Fibroblast of lung (primary cell): ENCODE measurements around the gene LCORL. TPM values are rescaled to one million over a fixed set of nuclear protein-coding genes. Genes with fewer than 3 reads are reported as not detected.

ENCODE experiments used
- DNase-seq, 2 donors: peaks; one replicate each; pipeline versions ENCODE4 v3.0.0 to v3.0.0-alpha.2; 2010; ENCODE audit warnings: low read depth in 2 of 2
- H2AFZ ChIP-seq: 2 replicates; pipeline ENCODE4 v1.5.1; 2012; ENCODE audit warnings: low read length, control low read depth, inconsistent platforms
- H3K27ac ChIP-seq: 2 replicates; pipeline ENCODE4 v1.5.1; 2011; ENCODE audit warnings: low read length, control low read depth; ENCODE audit not compliant: insufficient read depth
- H3K27me3 ChIP-seq: 2 replicates; pipeline ENCODE4 v1.5.1; 2011; ENCODE audit warnings: mild to moderate bottlenecking, low read length; ENCODE audit not compliant: control insufficient read depth, insufficient read depth
- H3K36me3 ChIP-seq: 2 replicates; pipeline ENCODE4 v1.5.1; 2011; ENCODE audit warnings: low read length; ENCODE audit not compliant: control insufficient read depth, insufficient read depth
- H3K4me1 ChIP-seq: 2 replicates; pipeline ENCODE4 v1.5.1; 2011; ENCODE audit warnings: low read length; ENCODE audit not compliant: control insufficient read depth, insufficient read depth; ENCODE audit errors: extremely low read depth
- H3K4me2 ChIP-seq: 2 replicates; pipeline ENCODE4 v1.5.1; 2011; ENCODE audit warnings: low read length, control low read depth; ENCODE audit not compliant: insufficient read depth; ENCODE audit errors: extremely low read depth
- H3K4me3 ChIP-seq, 4 experiments: fragments of 200-600 bp in 1 of 4; sonication (generic) in 1 of 4; replicated peaks in 1 of 4; 2 replicates each; pipeline ENCODE4 v1.5.1; 2011 to 2016; ENCODE audit warnings: low read length in 4 of 4, low read depth in 3 of 4, mild to moderate bottlenecking in 3 of 4, control low read depth in 2 of 4, inconsistent platforms in 1 of 4, mixed read lengths in 1 of 4; ENCODE audit not compliant: insufficient read depth in 1 of 4; ENCODE audit errors: control extremely low read depth in 1 of 4
- H3K79me2 ChIP-seq: 2 replicates; pipeline ENCODE4 v1.5.1; 2012; ENCODE audit warnings: mild to moderate bottlenecking, low read length, inconsistent platforms; ENCODE audit not compliant: control insufficient read depth, insufficient read depth
- H3K9ac ChIP-seq: 2 replicates; pipeline ENCODE4 v1.5.1; 2011; ENCODE audit warnings: mild to moderate bottlenecking, low read length, control low read depth; ENCODE audit not compliant: insufficient read depth
- H3K9me3 ChIP-seq: 2 replicates; pipeline ENCODE4 v1.5.1; 2012; ENCODE audit warnings: low read depth, low read length; ENCODE audit not compliant: control insufficient read depth, insufficient read depth
- H4K20me1 ChIP-seq: 2 replicates; pipeline ENCODE4 v1.5.1; 2011; ENCODE audit warnings: low read length; ENCODE audit not compliant: control insufficient read depth, insufficient read depth; ENCODE audit errors: extremely low read depth
- EZH2 ChIP-seq: IDR thresholded peaks from 2 replicates; pipeline ENCODE4 v1.5.1; 2012; ENCODE audit warnings: low read length, control low read depth, mild to moderate bottlenecking; ENCODE audit errors: missing control alignments
- polyA plus RNA-seq, 2 donors: library from polyadenylated mRNA; depleted of rRNA in 1 of 2; stranded (reverse) in 1 of 2; unstranded in 1 of 2; fragments of >200 nt; gene quantifications; 2 replicates each; pipeline ENCODE4 v1.2.1, GENCODE V29; 2011 to 2012; ENCODE audit warnings: missing spikeins in 1 of 2
- total RNA-seq: library from RNA; depleted of rRNA; stranded (reverse); fragments of >200 nt; gene quantifications from 2 replicates; pipeline ENCODE4 v1.2.1, GENCODE V29; 2014
- TF ChIP-seq, protein P1 (sequence below), 2 donors: IDR thresholded peaks in 1 of 2; conservative IDR thresholded peaks in 1 of 2; 1 replicate in 1 of 2; 2 replicates in 1 of 2; pipeline ENCODE4 v1.5.1; 2011 to 2012; ENCODE audit warnings: low read length in 2 of 2, control low read depth in 1 of 2, inconsistent platforms in 1 of 2, low read depth in 1 of 2, mild to moderate bottlenecking in 1 of 2

The LCORL gene
- total and polyA plus RNA-seq, 2 donors (not counting 1 experiment from before 2014, with no cell fraction given), result 8.5 to 13.5 TPM

DNA sequence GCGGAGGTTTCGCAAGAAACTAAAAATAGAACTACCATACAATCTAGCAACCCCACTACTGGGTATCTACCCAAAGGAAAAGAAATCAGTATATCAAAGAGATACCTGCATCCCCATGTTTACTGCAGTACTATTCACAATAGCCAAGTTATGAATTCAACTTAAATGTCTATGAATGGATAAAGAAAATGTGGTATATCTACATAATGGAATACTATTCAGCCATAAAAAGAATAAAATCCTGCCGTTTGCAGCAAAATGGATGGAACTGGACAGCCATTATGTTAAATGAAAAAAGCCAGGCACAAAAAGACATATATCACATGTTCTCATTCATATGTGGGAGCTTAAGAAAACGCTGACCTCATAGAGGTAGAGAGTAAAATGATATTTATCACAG lies 65.3 kb downstream of the LCORL start:
- Histone ChIP-seq H3K36me3 (peaks cover 2% of the 10 kb centered on the region), H3K4me2 (no peak overlapping the region), H3K27ac (no peak overlapping the region), H3K27me3 (no peaks in the 10 kb centered on the region), H3K79me2 (no peaks in the 10 kb centered on the region), H3K4me1 (no peaks in the 10 kb centered on the region), H3K9me3 (no peaks in the 10 kb centered on the region), H4K20me1 (no peaks in the 10 kb centered on the region), H3K9ac (no peak overlapping the region), H2AFZ (no peak overlapping the region), H3K4me3 (no peak overlapping the region)
- no peak for DNase-seq
- TF ChIP-seq, protein P1, sequence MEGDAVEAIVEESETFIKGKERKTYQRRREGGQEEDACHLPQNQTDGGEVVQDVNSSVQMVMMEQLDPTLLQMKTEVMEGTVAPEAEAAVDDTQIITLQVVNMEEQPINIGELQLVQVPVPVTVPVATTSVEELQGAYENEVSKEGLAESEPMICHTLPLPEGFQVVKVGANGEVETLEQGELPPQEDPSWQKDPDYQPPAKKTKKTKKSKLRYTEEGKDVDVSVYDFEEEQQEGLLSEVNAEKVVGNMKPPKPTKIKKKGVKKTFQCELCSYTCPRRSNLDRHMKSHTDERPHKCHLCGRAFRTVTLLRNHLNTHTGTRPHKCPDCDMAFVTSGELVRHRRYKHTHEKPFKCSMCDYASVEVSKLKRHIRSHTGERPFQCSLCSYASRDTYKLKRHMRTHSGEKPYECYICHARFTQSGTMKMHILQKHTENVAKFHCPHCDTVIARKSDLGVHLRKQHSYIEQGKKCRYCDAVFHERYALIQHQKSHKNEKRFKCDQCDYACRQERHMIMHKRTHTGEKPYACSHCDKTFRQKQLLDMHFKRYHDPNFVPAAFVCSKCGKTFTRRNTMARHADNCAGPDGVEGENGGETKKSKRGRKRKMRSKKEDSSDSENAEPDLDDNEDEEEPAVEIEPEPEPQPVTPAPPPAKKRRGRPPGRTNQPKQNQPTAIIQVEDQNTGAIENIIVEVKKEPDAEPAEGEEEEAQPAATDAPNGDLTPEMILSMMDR (conservative IDR thresholded peaks at IDR 0.05 in 1 of 2, IDR thresholded peaks at IDR 0.05 in 1 of 2; ENCODE audit: low read depth in 1 of 2, low read length in 2 of 2), result no peak
- TF ChIP-seq EZH2, result no peak

DNA sequence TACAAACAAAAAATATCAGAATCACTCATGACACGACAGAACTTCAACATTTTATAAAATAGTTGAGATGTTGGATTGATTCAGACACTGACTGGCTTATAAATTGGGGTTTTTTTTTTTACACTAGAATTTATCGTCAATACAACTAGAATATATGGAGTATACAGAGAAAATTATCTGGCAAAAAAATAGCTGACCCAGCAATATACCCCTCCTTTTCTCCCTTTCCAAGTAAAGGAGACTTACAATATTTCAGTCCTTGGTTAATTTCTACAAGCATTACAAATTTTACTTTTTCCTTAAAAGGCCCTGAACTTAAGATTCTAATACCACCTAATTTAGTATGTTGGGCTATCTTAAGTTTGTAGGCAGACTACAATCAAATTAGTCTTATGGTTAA lies 76.3 kb downstream of the LCORL start:
- Histone ChIP-seq H3K36me3 (no peaks in the 10 kb centered on the region), H3K27me3 (no peaks in the 10 kb centered on the region), H4K20me1 (no peaks in the 10 kb centered on the region), H3K9me3 (no peaks in the 10 kb centered on the region), H3K4me1 (no peaks in the 10 kb centered on the region), H3K9ac (no peak overlapping the region), H3K27ac (no peak overlapping the region), H3K4me2 (no peak overlapping the region), H3K4me3 (no peak overlapping the region), H2AFZ (no peak overlapping the region), H3K79me2 (no peaks in the 10 kb centered on the region)
- DNase-seq, result no peak
- TF ChIP-seq, protein P1 (conservative IDR thresholded peaks at IDR 0.05 in 1 of 2, IDR thresholded peaks at IDR 0.05 in 1 of 2; ENCODE audit: low read depth in 1 of 2, low read length in 2 of 2), result no peak
- no peak for TF ChIP-seq EZH2

DNA sequence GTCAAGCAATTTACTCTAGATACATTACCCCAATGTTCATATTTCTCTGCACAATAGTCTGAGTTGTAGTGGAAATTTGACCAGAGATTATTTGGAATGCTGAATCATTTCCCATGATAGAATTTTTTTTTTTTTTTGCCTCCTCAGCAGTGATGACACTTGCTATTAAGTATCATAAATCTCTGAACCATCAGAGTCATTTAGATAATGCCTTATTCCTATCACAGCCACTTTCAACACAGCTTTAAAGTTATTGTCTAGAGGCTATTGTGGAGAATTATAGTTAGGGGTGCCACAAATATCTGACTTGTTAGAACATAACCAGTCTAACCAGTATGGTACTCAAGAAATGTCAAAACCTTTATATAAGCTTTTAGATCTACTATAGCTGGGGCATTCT lies 79.8 kb downstream of the LCORL start:
- Histone ChIP-seq H3K9me3 (no peaks in the 10 kb centered on the region), H3K4me3 (no peak overlapping the region), H3K27me3 (no peaks in the 10 kb centered on the region), H3K9ac (no peak overlapping the region), H3K4me2 (peak overlapping the region; percentile 8), H3K36me3 (no peaks in the 10 kb centered on the region), H3K27ac (no peak overlapping the region), H3K79me2 (no peaks in the 10 kb centered on the region), H3K4me1 (no peaks in the 10 kb centered on the region), H4K20me1 (no peaks in the 10 kb centered on the region), H2AFZ (no peak overlapping the region)
- TF ChIP-seq, protein P1 (conservative IDR thresholded peaks at IDR 0.05 in 1 of 2, IDR thresholded peaks at IDR 0.05 in 1 of 2; ENCODE audit: low read depth in 1 of 2, low read length in 2 of 2), result no peak
- TF ChIP-seq EZH2, result no peak
- DNase-seq, result no peak
